MV-4-11 (cell line): ENCODE measurements around the gene OR2AJ1.
A peak's percentile ranks its signal among the peaks of the same experiment; 100 is the strongest.
"Not testable (repeated sequence)": the region's sequence is repeated elsewhere in the genome, so short reads cannot be mapped to it uniquely, and the experiment has no call there.

Experiments
- DNase-seq: peaks from one replicate; lab custom pipeline; 2025; lab: John Stamatoyannopoulos, UW

The OR2AJ1 gene, protein sequence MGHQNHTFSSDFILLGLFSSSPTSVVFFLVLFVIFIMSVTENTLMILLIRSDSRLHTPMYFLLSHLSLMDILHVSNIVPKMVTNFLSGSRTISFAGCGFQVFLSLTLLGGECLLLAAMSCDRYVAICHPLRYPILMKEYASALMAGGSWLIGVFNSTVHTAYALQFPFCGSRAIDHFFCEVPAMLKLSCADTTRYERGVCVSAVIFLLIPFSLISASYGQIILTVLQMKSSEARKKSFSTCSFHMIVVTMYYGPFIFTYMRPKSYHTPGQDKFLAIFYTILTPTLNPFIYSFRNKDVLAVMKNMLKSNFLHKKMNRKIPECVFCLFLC

GRCh38 chr1:247924868-247925267 lies at the start of gene OR2AJ1:
Gene OR2AJ1 (plus strand): TSS chr1:247924889. CDS start chr1:247933769, 8,880 bp downstream.
- DNase-seq = no peak

DNA sequence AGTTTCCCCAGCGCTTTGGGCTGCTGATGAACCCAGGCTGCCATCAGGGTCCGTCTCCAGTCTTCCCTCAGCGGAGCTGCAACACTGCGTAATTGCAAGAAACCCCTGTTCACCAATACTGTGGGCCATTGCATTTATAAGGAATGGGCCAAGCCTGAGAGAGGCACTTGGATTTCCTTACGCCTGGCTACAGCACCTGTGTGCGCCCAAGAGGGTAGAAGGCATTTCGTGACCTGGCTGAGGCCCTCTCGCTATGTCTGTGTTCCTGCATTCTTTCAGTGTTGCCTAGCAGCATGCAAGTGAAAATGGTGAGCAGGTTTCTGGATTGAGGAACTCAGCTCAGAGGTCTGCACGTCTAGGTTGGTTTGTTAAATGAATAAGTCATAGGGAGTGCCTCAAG lies 41.3 kb upstream of the OR2AJ1 start:
- DNase-seq = no peak

DNA sequence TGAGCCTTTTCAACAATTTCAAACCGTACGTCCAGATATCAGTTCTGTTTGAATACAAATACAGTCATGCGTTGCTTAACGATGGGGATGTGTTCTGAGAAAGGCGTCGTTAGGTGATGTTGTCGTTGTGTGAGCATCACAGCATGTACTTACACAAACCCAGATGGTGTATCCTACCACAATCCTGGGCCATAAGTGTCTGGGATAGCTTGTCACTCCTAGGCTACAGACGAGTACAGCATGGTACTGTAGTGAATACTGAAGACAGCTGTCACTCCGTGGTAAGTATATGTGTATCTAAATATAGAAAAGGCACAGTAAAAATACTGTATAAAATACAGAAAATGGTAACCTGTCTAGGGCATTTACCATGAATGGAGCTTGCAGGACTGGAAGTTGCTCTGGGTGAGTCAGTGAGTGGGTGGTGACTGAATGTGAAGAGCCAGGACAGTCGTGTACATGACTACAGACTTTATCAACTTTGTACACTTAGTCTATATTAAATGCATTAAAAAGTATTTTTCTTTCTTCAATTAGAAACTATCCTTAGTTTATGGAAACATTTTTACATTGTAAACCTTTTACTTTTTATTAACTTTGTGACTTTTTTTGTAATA lies 39.8 kb upstream of the OR2AJ1 start:
- DNase-seq = no peak

DNA sequence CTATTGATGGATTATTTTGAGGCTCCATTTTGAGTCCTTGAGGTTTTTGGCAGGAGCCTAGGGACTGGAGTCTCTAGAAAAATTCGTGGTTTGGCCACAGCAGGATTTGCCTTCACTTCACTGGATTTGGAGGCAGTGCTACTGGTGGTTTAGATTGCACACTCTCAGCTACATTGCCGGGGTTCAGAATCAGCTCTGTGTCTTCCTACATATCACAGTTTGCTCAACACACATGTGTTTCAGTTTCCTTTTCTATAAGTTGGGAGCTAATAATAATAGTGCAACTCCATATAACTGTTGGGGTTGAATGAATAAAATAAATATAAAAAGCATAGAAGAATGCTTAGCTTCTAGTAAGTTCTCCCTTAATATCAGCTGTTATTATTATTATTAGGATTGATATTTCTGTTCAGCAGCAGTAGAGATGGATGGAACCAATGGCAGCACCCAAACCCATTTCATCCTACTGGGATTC lies 29.5 kb upstream of the OR2AJ1 start, which contains the start of gene OR2W3:
TSS of gene OR2W3 (plus strand) at position 425 of the 475 bp plus-strand sequence. CDS start at position 425, 0 bp downstream.
- DNase-seq = no peak

- DNase-seq = no peak
These were observed 28.7 kb upstream of the OR2AJ1 start for GRCh38 chr1:247895976-247896375.

DNA sequence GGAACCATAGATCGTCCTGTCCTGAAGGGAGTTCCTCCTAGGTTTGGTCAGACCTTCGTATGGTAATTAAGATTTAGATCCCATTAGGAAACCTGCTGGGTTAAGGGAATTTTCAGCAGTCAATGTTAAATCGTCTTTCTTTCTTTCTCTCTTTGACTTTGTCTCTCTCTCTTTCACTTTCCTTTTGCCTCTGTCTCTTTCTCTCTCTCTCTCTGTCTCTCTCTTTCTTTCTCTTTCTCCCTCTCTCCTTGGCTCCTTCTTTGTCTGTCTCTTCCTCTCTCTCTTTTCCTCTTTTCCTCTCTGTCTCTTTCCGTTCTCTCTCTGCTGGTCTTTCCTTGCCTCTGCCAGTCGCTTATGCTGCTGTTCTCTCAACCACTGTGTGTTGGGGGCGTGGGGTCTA lies 20.6 kb upstream of the OR2AJ1 start:
- no peak for DNase-seq

GRCh38 chr1:247905181-247905580 lies 19.5 kb upstream of the OR2AJ1 start:
- DNase-seq = no peak

DNA sequence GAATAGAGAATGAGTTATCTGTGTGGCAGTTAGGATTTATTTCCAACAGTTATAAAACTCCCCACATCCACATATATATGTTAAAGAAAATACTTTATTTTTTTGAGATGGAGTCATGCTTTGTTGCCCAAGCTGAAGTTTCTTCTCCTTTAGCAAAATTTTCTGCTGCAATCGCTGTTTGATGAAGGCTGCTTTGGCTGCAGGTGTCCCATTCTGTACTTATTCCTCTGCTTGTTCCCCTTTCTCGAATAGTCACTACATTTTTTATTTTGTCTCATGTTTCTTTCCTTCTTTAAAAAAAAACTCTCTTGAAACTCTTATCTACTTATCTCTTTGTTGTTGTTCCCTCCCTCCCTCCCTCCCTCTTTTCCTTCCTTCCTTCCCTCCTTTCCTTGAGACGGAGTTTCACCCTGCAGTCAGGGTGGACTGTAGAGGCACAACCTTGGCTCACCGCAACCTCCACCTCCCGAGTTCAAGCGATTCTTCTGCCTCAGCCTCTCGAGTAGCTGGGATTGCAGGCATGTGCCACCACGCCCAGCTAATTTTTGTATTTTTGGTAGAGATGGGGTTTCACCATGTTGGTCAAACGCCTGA lies 18.7 kb upstream of the OR2AJ1 start:
- no peak for DNase-seq

DNA sequence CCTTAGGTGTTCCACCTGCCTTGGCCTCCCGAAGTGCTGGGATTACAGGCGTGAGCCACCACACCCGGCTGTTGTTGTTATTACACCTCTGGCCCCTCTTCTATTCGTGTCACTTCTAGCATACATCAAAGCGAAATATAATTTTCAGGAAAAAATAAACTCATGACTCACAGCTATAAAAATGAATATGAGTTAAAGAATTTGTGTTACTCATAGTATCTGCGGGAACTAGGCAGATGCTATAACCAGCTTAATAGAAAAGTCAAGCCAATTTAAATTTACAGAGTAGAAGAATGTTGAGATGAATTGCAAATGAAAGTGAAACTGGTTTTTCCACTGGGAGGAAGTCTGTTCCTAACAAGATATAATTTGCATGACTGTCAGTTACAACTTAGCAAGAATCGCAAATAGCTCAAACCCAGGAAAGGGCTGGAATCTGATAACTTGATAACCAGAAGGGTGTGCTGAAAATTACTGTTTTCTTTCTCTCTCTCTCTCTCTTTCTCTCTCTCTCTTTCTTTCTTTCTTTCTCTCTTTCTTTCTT lies 18.1 kb upstream of the OR2AJ1 start:
- peak; percentile 37 for DNase-seq

DNA sequence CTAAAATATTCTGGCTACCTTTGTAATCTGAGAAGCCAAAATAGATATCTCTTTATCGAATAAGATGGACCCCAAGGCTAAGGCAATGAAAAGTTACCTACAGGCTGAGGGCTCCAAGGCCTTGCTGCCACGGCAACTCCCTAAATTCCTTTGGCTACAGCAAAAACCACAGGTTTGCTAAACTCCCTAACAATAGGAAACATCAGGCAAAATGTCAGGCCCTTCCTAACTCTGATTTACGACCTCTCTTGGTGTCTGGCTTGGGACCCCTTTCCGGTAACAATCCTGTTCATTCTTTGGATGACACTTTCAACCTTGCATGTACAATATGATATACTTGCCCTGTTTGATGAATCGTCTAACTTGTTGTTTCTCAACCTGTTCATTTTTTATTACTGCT lies 15.9 kb upstream of the OR2AJ1 start:
- DNase-seq = no peak

DNA sequence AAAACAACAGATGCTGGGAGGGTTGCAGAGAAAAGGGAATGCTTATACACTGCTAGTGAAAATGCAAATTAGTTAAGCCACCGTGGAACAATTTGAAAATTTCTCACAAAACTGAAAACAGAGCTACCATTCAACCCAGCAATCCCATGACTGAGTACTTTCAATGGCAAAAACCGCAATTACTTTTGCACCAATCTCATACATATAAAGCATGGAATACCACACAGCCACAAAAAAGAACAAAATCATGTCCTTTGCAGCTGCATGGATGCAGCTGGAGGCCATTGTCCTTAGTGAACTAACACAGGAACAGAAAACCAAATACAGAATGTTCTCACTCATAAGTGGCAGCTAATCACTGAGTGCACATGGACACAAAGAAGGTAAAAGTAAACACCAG lies 10.9 kb upstream of the OR2AJ1 start:
- no peak for DNase-seq

GRCh38 chr1:247914941-247915662 lies 9.6 kb upstream of the OR2AJ1 start:
- no peak for DNase-seq

- no peak for DNase-seq
These were observed 4.7 kb upstream of the OR2AJ1 start, which contains the start of gene OR2T8 for GRCh38 chr1:247919952-247920351. Gene OR2T8 (plus strand): TSS chr1:247920252. CDS start chr1:247921018, 766 bp downstream.

- DNase-seq = no peak
These were observed 748 bp upstream of the OR2AJ1 start for GRCh38 chr1:247923941-247924340.

DNA sequence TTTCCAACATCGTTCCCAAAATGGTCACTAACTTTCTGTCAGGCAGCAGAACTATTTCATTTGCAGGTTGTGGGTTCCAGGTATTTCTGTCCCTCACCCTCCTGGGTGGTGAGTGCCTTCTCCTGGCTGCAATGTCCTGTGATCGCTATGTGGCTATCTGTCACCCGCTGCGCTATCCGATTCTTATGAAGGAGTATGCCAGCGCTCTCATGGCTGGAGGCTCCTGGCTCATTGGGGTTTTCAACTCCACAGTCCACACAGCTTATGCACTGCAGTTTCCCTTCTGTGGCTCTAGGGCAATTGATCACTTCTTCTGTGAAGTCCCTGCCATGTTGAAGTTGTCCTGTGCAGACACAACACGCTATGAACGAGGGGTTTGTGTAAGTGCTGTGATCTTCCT lies 9.3 kb downstream of the OR2AJ1 start:
- DNase-seq = no peak

DNA sequence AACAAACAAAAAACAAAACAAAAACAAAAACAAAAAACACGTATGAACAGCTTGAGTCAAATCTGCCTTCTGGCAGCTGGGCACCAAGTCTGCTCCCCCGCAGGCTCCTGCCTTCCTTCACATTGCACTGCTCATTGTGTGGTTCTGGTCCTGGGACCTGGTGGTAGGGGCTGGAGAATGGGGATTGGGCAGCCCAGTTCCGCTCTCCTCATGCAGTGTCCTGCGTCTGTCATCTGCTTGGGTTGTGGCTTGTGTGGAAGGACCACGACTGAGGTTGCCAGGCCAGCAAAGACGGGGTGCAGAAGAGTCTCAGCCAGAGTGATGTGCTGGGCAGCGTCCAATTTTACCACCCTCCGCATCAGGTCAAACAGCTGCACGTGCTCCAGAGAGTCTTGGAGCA lies 11.1 kb downstream of the OR2AJ1 start:
- no peak for DNase-seq

DNA sequence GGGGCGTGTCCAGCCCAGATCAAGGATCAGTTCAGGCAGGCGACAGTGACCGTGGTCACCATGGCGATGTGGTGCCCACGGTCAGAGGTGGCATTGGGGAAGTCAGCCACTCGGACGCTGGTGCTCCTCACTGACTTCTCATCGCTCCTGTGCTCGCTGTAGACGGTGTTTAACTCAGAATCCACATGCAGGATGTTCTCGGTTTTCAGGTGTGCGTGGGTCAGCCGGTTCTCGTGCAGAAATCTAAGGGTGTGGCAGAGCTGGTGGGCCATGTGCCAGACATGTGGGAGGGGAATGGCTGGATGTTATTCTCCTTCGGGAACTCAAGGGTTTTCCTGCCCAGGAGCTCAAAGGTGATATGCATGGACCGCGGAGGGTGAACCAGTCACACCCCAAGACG lies 11.7 kb downstream of the OR2AJ1 start:
- no peak for DNase-seq

DNA sequence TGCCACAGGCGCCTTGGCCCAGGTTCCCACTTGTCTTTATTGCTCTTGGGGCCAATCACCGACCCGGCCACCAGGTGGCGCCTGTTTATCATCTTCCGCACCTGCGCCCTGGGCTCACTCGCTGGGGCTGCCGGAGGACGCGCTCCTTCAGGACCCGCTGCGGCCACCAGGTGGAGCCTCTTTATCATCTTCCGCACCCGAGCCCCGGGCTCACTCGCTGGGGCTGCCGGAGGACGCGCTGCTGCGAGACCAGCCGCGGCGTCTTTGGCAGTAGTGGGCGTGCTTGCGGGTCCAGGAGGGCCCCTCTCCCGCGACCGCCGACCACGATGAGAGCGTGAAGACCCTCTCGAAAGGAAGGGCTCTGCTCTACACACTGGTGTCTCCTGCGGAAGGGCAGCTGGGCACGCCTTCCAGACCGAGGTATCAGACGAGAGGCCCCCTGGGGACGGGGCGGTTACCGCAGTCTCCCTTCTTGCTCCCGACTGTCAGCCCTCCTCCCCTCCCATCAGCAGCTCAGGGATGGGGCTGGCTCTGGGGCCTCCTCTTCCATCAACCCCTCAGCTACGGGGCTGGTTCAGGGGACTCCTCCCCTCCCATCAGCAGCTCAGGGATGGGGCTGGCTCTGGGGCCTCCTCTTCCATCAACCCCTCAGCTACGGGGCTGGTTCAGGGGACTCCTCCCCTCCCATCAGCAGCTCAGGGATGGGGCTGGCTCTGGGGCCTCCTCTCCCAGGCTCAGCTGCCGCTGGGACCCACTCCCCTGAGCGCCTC lies 12.5 kb downstream of the OR2AJ1 start:
- not testable (repeated sequence) for DNase-seq

GRCh38 chr1:247942624-247943023 lies 17.9 kb downstream of the OR2AJ1 start:
- DNase-seq = no peak

- no peak for DNase-seq
These were observed 23.9 kb downstream of the OR2AJ1 start, which contains the start of gene OR2L8 for GRCh38 chr1:247948558-247948957. Gene OR2L8 (plus strand): TSS chr1:247948858. CDS start chr1:247948858, 0 bp downstream.

- DNase-seq = no peak
These were observed 28.7 kb downstream of the OR2AJ1 start for GRCh38 chr1:247953408-247953807.
